ENCODE data around the gene TRAF2. TPM values are rescaled to one million over a fixed set of nuclear protein-coding genes. Genes with fewer than 3 reads are reported as not detected.
A peak's percentile ranks its signal among the peaks of the same experiment; 100 is the strongest.

TRAF2 gene
- total and polyA plus RNA-seq, 9 of the 15 experiments (the other 6 are each of a cell fraction or from before 2014, with no cell fraction given), result 0.24 to 45.2 (median 18.0) TPM

DNA sequence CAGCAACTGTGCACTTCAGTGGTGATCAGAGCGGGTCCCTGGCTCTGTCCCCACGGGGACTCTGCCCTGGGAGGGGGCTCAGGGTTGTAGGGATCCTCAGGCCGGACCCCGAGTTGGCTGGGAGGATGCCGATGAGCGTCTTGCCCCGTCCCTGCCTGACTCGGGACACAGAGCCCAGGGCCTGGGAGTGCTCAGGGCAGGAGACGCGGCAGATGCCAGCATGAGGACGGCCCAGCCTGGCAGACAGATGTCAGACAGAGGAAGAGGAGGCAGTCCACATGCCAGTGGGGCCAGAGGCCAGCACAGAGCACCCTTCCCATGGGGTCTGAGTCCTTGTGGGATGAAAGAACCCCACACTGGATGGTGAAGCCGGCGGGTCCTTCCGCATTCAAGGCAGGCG is 77.0 kb downstream of the TRAF2 start (continued):
- no peak for TF ChIP-seq CBX1 (IDR thresholded peaks at IDR 0.05; ENCODE audit: low read depth)
- TF ChIP-seq NR4A1 (CRISPR knock-in tag; IDR thresholded peaks at IDR 0.05), result no peak
- TF ChIP-seq NR4A1 (tag; IDR thresholded peaks at IDR 0.05), result no peak
- TF ChIP-seq MBD2 (IDR thresholded peaks at IDR 0.05; ENCODE audit: borderline replicate concordance, low read depth), result no peak
- TF ChIP-seq MCM7 (IDR thresholded peaks at IDR 0.05), result no peak

DNA sequence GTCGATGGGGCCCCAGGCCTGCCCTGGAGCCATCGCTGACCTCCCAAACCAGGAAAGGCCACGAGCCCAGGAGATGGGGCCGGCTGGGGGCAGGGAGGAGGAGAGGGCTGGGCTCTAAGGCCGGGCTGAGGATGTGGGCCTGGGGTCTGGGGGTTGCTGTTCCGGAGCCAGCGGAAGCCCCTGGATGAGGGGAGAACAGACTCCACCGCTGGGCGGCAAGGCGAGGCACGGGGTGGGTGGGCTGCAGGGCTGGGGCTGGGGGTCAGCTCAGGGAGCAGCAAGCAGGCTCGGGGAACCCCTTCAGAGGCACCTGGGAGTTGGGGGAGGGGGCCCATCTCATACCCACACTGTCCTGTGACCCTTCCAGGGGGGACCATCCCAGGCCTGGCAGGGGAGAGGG is 77.4 kb downstream of the TRAF2 start:
- Histone ChIP-seq H3K9ac (ENCODE audit: insufficient read depth in 1 of 2, low read depth in 2 of 2, low read length in 2 of 2) (peak overlapping the region in 1 of 2 experiments; percentile 81; a peak in 2 of 4 replicates), H3K9me3 (replicated peaks; ENCODE audit: control insufficient read depth, insufficient read depth, low read depth, low read length) (no peaks in the 10 kb centered on the region), H3K27ac (ENCODE audit: extremely low read depth, low read depth, low read length) (no peak overlapping the region), H3K4me3 (no peak overlapping the region), H3K4me1 (replicated peaks in 1 of 2; ENCODE audit: control insufficient read depth in 2 of 2, insufficient read depth in 2 of 2, low read length in 2 of 2) (peaks cover 26 to 77% of the 10 kb centered on the region in 2 experiments; a peak in 4 of 5 replicates), H3K9me1 (ENCODE audit: control insufficient read depth, insufficient read depth, low read length) (no peaks in the 10 kb centered on the region), H4K20me1 (replicated peaks; ENCODE audit: control insufficient read depth, insufficient read depth, low read length) (no peaks in the 10 kb centered on the region), H3K36me3 (ENCODE audit: control insufficient read depth, insufficient read depth, low read length) (no peaks in the 10 kb centered on the region), H3K79me2 (ENCODE audit: control insufficient read depth, insufficient read depth, low read length) (no peaks in the 10 kb centered on the region), H3K4me2 (ENCODE audit: insufficient read depth, low read length) (peak overlapping the region; percentile 61), H3K27me3 (ENCODE audit: control insufficient read depth in 2 of 2, insufficient read depth in 2 of 2, low read length in 2 of 2) (no peaks in the 10 kb centered on the region), H2AFZ (ENCODE audit: low read depth, low read length) (peak overlapping the region; percentile 86)
- WGBS (ENCODE audit: insufficient coverage, low coverage, missing lambda C conversion rate), result 75% methylated on average over 3 of the region's 12 CpGs
- FAIRE-seq, result no peak
- CTCF ChIA-PET (ENCODE audit: low intra/inter-chr PET ratio), result no interaction called here
- intact Hi-C loops (cut with micrococcal nuclease) (no loop called here), in situ Hi-C loops (cut with MboI) (no loop called here)
- BruUV-seq (replicated peaks), result no TSS peak
- DNase-seq (ENCODE audit: extremely low read depth in 1 of 4, low spot score in 3 of 4), result no peak
- TF ChIP-seq SAP30 (IDR thresholded peaks at IDR 0.05; ENCODE audit: borderline replicate concordance, insufficient read depth, low read depth, low read length, poor library complexity, severe bottlenecking) (no peak), SAFB (IDR thresholded peaks at IDR 0.05; ENCODE audit: borderline replicate concordance, low read depth, low read length) (no peak), HDAC2 (IDR thresholded peaks at IDR 0.05) (no peak), SETDB1 (IDR thresholded peaks at IDR 0.05; ENCODE audit: low read length) (no peak), CBX3 (IDR thresholded peaks at IDR 0.05; ENCODE audit: borderline replicate concordance in 1 of 2, low read length in 2 of 2) (no peak), HNRNPK (IDR thresholded peaks at IDR 0.05; ENCODE audit: low read depth, low read length, poor library complexity, severe bottlenecking) (no peak), FOXP1 (CRISPR knock-in tag; IDR thresholded peaks at IDR 0.05) (no peak), PYGO2 (tag; IDR thresholded peaks at IDR 0.05) (no peak)
- TF ChIP-seq, protein P1, sequence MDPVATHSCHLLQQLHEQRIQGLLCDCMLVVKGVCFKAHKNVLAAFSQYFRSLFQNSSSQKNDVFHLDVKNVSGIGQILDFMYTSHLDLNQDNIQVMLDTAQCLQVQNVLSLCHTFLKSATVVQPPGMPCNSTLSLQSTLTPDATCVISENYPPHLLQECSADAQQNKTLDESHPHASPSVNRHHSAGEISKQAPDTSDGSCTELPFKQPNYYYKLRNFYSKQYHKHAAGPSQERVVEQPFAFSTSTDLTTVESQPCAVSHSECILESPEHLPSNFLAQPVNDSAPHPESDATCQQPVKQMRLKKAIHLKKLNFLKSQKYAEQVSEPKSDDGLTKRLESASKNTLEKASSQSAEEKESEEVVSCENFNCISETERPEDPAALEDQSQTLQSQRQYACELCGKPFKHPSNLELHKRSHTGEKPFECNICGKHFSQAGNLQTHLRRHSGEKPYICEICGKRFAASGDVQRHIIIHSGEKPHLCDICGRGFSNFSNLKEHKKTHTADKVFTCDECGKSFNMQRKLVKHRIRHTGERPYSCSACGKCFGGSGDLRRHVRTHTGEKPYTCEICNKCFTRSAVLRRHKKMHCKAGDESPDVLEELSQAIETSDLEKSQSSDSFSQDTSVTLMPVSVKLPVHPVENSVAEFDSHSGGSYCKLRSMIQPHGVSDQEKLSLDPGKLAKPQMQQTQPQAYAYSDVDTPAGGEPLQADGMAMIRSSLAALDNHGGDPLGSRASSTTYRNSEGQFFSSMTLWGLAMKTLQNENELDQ (CRISPR knock-in tag; IDR thresholded peaks at IDR 0.05; ENCODE audit: borderline replicate concordance), result no peak
- no peak for ATAC-seq
- POLR2A ChIA-PET, result no interaction called here
